ENCODE measurements around the gene ADD3.

ADD3 gene

DNA sequence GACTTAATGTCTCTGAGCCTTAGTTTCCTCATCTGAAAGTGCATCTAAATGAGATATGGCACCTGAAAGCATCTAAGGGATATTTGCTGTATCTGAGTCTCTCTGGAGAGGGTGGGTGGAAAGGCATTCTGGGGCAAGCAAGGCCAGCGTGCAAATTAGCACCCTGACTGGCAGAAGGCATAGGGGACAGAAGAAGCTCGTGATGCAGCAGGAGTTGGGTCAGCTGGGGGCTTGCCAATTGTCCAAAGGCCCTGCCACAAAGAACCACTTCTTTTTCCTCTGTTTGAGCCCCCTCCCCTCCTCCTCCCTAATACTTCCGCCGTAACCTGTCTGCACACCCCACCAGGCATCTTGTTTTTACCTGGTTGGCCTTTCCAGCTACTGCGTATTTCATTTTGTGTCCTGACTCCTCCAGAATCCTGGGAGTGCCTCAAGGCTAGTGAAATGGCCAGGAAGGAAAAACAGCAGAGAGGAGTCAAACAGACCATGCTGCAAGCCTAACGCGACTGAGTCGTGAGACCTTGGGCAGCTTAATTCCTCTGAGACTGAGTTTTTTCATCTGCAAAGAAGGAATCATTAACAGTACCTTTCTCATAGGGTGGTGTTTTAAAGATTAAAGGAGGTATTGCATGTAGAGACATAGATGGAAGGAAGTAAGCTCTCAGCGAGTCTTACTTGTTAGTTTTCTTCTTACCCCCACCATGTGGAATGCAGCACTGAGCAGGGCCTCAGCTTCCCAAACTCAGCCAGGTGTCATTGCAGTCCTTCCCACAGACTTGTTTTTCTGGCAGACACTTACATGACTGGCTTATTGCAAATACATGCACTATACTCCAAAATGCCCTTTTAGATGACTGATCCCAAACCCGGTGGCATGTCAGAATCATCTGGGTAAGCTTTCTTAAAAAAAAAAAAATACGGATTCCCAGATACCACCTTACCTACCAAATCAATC is 150.5 kb downstream of the ADD3 start:
- DNase-seq = no peak

DNA sequence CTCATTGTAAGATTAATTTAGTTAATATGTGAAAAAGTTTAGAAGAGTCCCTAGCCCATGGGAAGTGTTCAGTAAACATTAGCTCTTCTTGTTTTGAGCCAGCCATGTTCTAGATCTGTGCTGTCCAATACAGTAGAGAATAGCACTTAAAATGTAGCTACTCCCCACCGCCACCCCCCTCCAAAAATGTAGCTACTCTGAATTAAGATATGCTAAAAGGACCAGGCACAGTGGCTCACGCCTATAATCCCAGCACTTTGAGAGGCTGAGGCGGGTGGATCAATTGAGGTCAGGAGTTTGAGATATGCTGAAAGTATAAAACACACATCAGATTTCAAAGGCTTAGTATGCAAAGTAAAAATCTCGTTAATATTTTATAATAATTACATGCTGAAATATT is 152.3 kb downstream of the ADD3 start:
- DNase-seq = no peak

DNA sequence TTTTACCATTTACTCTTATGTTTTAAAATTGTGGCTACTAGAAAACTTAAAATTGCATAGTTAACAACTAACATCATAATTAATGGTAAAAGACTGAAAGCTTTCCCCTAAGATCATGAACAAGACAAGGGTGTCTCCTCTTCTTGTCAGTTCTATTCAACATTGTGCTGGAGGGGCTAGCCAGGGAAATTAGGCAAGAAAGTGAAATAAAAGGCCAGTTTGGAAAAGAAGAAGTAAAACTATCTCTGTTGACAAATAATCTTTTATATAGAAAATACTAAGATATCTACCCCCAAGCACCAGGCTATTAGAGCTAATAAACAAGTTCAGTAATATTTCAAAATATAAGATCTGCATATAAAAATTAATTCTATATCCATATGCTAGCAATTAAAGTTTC is 152.7 kb downstream of the ADD3 start:
- no peak for DNase-seq

DNA sequence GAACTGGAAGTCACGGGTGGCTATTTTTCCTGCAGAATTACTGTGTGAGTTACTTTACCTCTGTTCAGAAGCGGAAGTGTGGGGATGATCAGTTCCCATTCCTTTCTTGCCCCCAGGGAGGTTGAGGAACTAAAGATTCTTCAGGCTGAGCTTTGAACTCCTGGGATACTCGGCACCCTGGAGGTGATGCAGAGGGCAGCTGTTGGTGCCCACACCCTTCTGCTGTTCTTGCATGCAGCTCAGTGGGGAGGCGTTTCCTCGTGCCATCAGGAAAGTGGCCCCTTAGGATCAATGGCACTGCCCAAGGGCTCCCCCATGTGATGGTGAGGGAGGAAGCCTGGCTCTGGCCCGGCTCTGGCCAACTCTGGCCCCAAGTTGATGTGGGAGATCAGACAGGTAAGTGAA is 155.0 kb downstream of the ADD3 start:
- DNase-seq = no peak

DNA sequence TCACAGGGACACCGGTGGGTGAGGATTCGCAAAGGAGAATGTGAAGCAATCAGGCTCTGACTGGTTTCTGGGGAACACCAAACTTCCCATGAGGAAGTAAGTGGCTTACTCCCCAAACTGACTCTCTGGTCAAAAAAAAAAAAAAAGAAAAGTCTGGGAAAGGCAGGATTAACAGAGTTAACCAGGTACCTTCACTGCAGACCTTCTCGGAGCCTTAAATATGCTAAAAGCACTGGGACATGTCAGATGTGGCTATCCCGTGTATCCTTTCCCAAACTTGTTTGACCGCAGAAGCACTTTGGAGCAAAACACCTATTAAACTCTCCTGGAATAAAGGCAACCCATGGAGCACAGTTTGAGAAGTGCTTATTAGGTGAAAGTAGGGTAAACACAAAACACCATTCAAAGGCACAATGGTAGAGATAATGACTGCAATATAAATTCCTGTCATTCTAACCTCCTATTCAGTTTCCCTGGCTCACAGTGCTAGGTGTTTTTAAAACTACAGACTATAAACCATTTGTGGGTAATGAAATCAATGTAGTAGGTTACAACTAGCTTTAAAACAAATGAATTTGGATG is 155.5 kb downstream of the ADD3 start:
- DNase-seq = no peak

DNA sequence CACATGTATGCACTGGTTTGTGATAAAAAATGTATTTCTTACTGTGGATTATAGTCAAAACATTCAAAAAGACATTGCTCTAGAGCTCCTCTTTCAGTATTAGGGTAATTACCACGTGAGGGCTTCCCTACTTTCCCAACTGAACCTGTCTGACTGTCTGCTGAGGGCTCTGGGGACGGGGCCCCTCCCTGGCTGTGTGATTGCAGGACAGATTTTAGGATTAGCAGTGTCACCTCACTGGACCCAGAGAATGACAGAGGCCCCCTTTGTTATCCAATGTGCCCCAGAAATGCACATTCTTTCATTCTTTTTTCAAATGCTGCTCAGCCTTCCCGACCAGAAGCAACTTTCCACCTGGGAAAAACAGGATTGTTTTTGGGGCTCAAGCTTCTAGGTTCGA is 156.1 kb downstream of the ADD3 start:
- DNase-seq = no peak

DNA sequence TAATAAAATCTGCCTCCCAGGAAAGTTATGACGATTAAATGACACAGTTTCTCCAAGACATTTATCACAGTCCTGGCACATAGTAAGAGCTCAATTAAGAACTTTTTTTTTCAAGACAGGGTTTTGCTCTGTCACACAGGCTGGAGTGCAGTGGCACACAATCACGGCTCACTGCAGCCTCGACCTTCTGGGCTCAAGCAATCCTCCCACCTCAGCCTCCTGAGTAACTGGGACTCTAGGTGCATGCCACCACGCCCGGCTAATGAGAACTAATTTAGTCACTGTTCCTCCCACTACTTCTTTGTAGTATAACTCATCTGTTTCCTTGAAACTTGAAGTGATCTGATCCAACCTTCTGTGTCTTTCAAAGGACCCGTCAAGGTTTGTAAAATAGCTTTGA is 157.5 kb downstream of the ADD3 start:
- DNase-seq = no peak

DNA sequence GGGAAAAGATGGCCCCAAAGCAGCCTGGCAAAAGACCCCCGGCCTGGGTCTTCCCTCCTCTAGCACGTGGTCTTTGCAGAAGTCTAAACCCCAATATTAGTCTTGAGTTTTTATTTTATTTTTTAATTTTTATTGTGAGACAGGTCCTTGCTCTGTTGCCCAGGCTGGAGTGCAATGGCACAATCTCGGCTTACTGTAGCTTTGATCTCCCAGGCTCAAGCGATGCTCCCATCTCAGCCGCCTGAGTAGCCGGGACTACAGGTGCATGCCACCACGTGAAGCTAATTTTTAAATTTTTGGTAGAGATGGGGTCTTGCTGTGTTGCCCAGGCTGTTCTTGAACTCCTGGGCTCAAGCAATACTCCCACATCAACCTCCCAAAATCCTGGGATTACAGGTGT is 159.4 kb downstream of the ADD3 start:
- no peak for DNase-seq

DNA sequence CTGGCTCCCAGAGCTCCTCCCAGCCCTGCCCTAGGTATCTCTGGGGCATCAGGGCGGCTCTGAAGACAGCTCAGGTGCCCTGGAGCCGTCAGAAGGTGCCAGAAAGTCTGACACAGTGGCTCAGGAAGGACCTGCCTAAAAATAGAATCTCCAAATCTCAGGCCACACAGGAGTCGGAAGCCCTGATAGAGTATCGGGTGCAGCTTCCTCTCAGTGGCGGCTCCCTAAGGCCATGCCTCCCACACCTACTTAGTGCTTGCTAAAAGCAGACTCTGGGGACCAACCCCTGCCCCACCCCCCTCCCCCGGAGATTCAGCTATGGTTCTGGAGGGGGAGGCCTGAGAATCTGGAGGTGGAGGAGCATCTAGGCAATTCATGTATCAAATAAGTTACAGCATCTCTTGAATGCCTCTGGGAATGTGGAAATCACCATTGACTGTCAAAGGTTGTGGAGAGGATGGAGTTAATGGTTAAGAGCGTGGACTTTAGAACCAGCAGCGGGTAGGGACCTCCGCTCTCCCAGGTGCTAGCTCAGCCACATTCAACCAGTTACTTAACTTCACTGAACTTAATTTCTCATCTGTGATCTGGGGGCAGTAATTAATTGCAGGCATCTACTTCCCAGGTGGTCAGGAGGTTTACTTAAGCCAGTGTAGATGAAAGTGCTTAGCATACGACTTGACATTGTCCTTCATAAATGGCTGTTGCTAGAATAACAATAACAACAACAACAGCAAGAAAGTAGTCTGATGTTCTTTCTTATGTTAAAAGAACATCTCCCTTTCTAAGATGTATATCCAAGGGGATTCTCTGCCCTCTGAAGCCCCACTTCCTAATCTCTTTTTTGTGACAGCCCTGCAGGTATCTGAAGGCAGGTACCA is 161.1 kb downstream of the ADD3 start:
- no peak for DNase-seq

DNA sequence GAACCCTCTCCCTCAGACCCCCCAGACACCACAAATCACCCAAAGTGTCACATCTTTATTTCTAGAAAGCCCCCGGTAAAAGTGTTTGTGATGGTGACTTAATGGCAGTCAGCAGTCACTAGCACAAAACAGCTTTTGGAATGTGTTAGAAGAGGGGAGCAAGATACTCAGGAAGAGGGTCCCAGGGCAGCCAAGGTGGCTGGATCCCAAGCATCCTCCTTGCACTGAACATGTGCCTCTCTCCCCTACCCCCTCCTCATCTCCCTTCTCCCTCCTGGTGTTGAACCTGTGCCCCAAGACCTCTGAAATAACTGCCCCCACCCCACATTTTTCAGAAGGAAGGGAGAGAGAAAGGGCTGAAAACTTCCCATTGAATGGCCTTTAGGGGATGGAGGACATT is 161.8 kb downstream of the ADD3 start:
- DNase-seq = no peak

DNA sequence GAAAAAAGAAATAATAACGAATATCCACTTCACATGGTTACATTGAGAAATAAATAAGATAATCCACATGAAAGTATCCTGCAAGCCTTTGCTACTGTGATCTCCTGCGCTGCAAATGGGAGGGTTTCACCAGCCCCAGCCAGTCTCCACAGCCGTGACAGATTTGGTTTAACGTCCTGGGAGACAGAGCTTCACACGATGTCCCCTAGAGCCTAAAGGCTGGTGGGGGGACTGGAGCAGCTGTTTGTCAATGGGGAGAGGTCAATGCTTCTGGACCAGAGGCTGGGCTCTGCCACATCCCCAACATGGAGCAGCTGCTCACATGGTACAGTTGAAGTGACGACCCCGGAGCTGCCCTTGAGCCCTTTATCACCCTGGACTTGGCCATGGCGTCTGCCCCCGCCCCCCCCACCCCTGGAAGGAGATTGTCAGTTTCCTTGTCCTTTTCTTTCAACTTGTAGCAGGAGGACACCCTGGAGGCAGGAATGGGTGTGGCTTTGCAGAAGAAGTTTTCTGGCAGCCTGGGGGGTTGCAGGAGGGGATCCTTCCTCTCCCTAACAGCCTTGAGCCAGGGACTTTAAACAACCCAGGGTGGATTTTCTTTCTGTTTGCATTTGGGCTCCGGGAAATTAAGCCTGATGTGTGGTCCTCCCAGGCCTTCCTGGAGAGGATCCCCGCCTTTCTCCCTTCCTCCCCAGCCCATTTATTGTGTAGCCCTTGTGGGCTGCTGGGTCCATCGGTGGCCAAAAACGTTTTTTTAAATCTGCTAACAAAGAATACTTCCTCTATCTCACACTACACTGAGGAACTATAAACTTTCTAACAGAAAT is 162.6 kb downstream of the ADD3 start:
- DNase-seq = no peak

DNA sequence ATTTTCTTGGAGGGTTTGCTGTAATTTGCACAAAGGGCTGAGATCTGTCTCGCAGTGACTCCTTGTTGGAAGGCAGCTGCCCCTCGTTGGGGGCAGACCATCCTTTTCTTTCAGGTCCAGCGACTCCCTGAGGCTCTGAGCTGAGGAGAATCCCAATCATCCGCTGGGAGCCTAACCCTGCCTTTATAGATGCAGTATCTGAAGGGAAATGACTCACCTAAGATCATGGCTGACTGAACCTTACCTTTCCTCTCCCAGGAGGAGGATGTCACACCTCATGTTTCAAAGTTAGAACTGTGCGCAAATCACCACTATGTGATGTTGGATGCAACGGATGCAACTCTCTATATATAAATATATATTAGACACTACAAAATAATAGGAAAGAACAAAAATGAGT is 163.2 kb downstream of the ADD3 start:
- DNase-seq = peak; percentile 28

DNA sequence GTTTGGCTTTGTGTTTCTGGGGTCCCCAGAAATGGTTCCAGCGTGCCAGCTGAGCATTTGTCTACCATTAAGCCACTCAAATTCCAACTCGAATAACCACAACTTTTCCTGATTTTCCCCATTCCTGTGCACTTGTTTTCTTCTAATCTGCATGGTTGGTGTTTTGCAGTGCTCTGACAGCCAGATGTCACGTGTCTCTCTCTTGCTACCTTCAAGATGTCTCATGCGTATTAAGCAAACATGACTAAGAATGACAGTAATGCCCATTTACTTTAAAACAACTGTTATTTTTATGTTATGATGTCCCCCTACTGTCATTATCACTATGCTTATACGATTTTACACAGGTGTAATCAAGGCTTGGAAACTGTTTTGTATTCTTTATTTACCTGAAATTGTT is 164.4 kb downstream of the ADD3 start:
- DNase-seq = peak; percentile 6

DNA sequence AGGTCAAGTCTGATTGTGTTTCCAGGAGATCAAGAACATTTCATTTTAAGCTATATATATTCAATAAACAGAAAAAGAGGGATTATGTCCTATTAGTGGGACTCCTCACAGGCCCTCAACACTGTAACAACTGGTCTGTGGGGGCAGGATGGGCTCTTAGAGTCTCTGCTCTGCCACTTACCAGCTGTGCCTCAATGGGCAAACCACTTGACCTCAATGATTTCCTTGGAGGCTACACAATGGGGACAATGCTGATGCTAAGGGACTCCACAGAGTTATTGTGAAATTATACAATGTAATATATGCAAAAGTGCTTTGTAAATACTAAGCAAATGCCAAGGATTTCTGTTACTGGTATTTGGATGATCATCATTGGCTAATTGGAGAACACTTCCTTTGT is 166.4 kb downstream of the ADD3 start:
- no peak for DNase-seq

DNA sequence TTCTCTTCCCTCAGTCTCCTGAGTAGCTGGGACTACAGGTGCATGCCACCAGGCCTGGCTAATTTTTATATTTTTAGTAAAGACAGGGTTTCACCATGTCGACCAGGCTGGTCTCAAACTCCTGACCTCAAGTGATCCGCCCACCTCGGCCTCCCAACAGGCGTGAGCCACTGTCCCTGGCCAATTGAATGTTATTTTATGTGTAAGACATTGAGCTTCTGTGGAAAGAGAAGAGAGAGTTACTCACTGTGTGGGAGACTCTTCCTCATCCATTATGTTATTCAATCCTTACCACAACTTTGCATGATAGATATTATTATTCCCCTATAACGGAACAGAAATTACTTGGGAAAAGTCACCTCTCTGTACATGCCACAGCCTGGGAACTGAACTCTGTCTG is 167.0 kb downstream of the ADD3 start:
- DNase-seq = no peak

DNA sequence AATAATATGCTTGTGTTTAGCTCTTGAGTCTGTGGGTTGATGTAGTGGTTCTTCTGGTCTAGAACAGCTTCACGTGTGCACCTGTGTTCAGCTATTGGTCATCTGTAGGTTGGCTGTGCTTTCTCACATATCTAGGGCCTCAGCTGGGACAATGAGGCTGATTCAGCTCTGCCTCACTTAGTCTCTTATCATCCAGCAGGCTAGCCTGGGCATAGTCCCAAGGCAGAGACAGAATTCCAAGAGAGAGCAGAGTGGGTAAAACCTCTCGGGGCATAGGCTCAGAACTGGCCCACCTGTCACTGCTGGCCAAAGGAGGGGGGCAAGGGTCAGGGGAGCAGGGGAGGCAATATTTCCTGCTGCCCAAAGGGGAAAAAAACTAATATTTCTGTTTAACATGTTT is 167.6 kb downstream of the ADD3 start:
- no peak for DNase-seq

DNA sequence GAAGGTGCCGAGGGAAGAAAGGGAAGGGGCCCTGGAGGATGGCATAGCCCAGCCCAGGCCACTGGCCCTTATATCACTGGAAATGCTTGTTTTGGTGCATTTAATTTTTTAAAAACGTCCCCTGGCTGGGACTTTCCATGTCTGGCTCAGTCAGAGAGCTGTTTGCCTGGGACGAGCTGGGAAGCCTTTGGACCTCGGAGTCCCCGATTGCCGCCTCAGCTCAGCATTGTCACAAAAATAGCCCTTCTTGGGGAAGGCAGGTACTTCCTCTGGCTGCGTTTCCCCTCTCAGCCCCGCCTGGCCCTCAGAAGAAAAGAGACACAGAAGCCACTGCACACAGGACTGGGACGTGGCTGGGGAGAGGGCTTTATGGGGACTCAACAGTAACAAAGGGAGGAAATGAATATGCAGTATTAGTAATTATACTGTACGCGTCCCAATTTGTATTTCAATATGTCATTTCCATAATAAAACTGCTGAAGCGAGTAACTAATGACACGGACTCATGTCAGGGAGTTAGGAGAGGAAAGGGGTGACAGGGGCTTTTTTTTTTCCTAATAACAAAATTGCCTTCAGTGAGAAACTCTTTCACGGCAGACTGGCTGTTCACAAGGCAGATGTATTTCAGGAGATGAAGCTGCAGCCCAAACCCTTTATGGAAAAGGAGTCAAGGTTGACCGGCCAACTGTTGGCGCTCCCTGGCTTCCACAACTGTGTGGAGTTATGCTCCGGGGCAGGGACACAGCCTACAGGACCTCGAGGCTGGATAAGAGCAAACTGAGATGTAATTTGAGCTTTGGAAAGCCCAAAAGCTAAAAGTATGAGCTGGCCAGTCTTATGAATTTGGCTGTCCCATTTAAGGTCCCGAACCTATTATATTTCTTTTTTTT is 168.6 kb downstream of the ADD3 start:
- DNase-seq = no peak

DNA sequence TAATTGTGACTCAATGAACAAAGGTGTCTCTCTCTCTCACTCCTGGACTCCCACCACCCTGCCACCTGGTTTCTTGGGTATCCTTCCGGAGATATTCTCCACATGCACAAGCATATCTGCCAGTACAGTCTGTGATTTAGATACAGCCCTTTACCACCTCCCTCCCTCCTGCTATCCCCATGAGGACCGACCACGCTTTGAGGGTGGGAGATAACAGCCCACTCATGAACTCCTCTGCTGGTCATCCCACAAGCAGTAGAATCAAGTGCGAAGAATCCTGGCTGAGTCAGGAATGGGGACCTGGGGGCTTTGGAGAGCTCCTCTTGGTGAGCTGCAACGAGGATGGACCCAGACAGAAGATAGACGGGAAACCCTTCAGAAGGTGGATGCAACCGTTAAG is 171.4 kb downstream of the ADD3 start:
- no peak for DNase-seq

DNA sequence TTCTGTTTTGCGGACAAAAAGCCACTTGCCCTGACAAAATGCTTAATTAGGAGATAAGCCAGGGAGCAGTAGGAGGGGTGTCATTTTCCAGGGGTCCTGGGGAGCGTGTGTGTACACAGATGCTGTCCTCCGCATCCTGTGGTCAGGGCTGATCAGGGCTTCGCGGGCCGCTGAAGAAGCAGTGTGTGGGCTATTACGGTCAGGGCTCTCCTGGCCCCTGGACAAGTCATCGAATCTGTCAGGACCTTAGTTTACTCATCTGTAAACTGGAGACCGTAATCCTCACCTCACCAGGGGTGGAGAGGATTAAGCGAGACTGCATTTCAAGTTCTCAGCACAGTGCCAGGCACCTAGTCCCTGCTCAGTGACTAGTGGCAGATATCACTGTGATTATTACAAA is 173.7 kb downstream of the ADD3 start:
- DNase-seq = no peak

DNA sequence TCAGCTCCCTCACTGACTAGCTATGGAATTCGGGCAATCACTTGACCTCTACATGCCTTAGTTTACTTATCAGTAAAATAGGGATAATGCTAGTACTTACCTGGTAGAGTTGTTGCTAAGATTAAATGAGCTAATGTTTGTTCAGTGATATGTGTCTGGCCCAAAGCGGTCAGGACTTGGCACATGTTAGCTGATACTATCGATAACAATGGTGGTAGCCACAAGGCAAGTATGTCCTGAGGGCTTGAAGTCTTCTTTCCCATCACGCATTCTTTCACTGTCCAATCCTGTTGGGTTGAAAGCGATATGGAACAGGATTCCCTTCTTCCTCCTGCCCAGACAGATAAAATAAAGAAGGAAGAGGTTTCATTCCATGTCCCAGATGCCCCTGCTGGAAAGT is 174.1 kb downstream of the ADD3 start:
- no peak for DNase-seq

DNA sequence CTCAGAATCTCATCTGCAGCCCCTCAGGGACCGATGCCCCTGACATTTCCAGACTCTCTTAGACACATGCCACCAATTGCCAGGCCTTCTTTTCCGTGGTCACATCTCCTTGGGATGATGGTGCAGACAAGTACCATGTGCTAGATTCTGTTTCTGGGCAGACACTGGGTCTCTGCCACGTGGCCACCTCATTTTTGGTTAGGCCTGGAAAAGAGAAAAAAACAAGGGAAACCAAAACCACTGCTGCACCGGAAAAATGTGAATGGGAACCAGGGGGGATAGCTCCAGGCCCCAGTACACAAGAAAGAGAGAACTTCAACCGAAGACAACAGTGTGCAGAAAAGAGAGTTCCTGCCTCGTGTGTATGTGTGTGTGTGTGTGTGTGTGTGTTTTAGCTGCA is 176.6 kb downstream of the ADD3 start:
- DNase-seq = no peak
